ENCODE results near the gene DCBLD2. TPM values are rescaled to one million over a fixed set of nuclear protein-coding genes. Genes with fewer than 3 reads are reported as not detected.
A peak's percentile ranks its signal among the peaks of the same experiment; 100 is the strongest.

Gene DCBLD2
- total and polyA plus RNA-seq, 2 of the 13 experiments (the other 11 are each of a cell fraction or from before 2014, with no cell fraction given) = 43.8 to 56.9 TPM

DNA sequence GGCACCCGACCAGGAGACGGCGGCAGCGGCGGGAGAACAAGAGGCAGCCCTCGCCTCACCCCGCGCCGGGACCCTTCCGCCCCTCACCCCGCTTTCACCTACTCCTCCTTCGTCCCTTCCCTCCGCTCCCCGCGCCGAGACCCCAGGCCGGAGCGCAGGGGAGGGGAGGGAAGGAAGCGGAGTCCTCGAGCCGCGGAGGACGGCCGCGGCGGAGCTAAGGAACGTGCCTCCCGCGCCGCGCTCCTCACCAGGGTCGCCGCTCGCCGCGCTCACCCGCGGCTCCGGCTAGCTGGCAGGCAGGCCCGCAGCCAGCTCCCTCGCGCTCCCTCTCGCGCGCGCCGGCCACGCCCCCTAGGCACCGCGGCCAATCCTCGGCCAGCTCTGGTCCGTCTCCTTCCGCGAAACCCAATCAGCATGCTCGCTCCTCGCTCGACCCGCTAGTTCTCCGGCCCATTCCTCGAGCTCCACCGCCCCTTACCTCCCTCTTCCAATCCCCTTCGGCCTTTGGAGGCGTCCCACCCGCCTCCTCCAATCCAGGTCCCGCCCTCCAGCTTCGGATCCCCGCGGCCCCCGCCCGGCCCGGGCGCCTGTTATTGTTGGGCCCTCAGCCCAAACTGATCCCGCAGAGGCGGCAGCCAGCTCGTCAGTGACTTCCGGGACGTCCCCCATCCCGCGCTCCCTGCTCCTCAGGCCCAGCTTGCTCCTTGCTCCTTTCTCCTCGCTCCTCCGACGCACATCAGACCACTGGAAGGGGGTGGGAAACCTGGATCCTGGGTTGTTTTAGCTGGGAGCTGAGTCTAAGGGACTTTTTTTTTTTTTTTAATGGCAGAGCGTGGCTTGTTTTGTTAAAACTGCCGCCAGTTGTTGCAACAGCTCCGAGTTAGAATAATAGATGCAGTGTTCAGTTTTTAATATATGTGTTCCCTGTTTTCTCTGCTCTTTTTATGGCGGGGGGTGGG, at the start of gene DCBLD2 (continued):
- TF ChIP-seq, protein P1, sequence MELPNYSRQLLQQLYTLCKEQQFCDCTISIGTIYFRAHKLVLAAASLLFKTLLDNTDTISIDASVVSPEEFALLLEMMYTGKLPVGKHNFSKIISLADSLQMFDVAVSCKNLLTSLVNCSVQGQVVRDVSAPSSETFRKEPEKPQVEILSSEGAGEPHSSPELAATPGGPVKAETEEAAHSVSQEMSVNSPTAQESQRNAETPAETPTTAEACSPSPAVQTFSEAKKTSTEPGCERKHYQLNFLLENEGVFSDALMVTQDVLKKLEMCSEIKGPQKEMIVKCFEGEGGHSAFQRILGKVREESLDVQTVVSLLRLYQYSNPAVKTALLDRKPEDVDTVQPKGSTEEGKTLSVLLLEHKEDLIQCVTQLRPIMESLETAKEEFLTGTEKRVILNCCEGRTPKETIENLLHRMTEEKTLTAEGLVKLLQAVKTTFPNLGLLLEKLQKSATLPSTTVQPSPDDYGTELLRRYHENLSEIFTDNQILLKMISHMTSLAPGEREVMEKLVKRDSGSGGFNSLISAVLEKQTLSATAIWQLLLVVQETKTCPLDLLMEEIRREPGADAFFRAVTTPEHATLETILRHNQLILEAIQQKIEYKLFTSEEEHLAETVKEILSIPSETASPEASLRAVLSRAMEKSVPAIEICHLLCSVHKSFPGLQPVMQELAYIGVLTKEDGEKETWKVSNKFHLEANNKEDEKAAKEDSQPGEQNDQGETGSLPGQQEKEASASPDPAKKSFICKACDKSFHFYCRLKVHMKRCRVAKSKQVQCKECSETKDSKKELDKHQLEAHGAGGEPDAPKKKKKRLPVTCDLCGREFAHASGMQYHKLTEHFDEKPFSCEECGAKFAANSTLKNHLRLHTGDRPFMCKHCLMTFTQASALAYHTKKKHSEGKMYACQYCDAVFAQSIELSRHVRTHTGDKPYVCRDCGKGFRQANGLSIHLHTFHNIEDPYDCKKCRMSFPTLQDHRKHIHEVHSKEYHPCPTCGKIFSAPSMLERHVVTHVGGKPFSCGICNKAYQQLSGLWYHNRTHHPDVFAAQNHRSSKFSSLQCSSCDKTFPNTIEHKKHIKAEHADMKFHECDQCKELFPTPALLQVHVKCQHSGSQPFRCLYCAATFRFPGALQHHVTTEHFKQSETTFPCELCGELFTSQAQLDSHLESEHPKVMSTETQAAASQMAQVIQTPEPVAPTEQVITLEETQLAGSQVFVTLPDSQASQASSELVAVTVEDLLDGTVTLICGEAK (IDR thresholded peaks at IDR 0.05) = no peak
- TF ChIP-seq, protein P1 (CRISPR knock-in tag; IDR thresholded peaks at IDR 0.05) = peak; percentile 41; the same call in 1 of the 2 replicates
- TF ChIP-seq ZNF737 (CRISPR knock-in tag; IDR thresholded peaks at IDR 0.05; ENCODE audit: borderline replicate concordance) (no peak), MAF1 (CRISPR knock-in tag; IDR thresholded peaks at IDR 0.05; ENCODE audit: borderline replicate concordance) (no peak), STAG1 (CRISPR knock-in tag; IDR thresholded peaks at IDR 0.05) (no peak), KMT2A (CRISPR knock-in tag; IDR thresholded peaks at IDR 0.05) (no peak), HIVEP1 (CRISPR knock-in tag; IDR thresholded peaks at IDR 0.05) (no peak), SOX13 (IDR thresholded peaks at IDR 0.05) (no peak), SOX13 (CRISPR knock-in tag; conservative IDR thresholded peaks at IDR 0.05 in 1 of 2, IDR thresholded peaks at IDR 0.05 in 1 of 2) (peak in 1 of 2 experiments; percentile 3; a peak in 1 of 4 replicates), ZBTB21 (CRISPR knock-in tag; IDR thresholded peaks at IDR 0.05) (no peak), HMG20A (CRISPR knock-in tag; IDR thresholded peaks at IDR 0.05; ENCODE audit: borderline replicate concordance) (no peak), TCF7L2 (IDR thresholded peaks at IDR 0.05; ENCODE audit: low read depth, low read length) (no peak), CC2D1A (CRISPR knock-in tag; IDR thresholded peaks at IDR 0.05) (no peak), ZFX (CRISPR knock-in tag; IDR thresholded peaks at IDR 0.05; ENCODE audit: low read depth) (peak; percentile 95), ZFAT (CRISPR knock-in tag; conservative IDR thresholded peaks at IDR 0.05) (no peak), AKAP8 (CRISPR knock-in tag; IDR thresholded peaks at IDR 0.05) (peak; percentile 60; the same call in 1 of the 2 replicates), FOXA3 (CRISPR knock-in tag; IDR thresholded peaks at IDR 0.05) (peak; percentile 32; the same call in 1 of the 2 replicates)
- TF ChIP-seq, protein P2, sequence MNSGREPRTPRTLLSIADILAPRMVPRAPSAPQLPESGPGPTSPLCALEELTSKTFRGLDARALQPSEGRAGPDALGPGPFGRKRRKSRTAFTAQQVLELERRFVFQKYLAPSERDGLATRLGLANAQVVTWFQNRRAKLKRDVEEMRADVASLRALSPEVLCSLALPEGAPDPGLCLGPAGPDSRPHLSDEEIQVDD (CRISPR knock-in tag; IDR thresholded peaks at IDR 0.05; ENCODE audit: borderline replicate concordance) = no peak
- TF ChIP-seq, protein P3, sequence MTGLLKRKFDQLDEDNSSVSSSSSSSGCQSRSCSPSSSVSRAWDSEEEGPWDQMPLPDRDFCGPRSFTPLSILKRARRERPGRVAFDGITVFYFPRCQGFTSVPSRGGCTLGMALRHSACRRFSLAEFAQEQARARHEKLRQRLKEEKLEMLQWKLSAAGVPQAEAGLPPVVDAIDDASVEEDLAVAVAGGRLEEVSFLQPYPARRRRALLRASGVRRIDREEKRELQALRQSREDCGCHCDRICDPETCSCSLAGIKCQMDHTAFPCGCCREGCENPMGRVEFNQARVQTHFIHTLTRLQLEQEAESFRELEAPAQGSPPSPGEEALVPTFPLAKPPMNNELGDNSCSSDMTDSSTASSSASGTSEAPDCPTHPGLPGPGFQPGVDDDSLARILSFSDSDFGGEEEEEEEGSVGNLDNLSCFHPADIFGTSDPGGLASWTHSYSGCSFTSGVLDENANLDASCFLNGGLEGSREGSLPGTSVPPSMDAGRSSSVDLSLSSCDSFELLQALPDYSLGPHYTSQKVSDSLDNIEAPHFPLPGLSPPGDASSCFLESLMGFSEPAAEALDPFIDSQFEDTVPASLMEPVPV (CRISPR knock-in tag; IDR thresholded peaks at IDR 0.05) = peak; percentile 79; the same call in 1 of the 2 replicates

Measured in HepG2 (cell line).